ENCODE measurements around the gene SLC25A26.

- TF ChIP-seq, protein P1, sequence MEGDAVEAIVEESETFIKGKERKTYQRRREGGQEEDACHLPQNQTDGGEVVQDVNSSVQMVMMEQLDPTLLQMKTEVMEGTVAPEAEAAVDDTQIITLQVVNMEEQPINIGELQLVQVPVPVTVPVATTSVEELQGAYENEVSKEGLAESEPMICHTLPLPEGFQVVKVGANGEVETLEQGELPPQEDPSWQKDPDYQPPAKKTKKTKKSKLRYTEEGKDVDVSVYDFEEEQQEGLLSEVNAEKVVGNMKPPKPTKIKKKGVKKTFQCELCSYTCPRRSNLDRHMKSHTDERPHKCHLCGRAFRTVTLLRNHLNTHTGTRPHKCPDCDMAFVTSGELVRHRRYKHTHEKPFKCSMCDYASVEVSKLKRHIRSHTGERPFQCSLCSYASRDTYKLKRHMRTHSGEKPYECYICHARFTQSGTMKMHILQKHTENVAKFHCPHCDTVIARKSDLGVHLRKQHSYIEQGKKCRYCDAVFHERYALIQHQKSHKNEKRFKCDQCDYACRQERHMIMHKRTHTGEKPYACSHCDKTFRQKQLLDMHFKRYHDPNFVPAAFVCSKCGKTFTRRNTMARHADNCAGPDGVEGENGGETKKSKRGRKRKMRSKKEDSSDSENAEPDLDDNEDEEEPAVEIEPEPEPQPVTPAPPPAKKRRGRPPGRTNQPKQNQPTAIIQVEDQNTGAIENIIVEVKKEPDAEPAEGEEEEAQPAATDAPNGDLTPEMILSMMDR (IDR thresholded peaks at IDR 0.05): no peak
- no peak for TF ChIP-seq POLR2A (IDR thresholded peaks at IDR 0.05)
Observed at GRCh38 chr3:66267031-66267430, 46.2 kb downstream of the SLC25A26 start.

All from body of pancreas (tissue), 4 donors.